AG09309 (cell line): ENCODE results near the gene DNASE1L2.

Source experiments
- DNase-seq: peaks from one replicate; pipeline ENCODE4 v3.0.0-alpha.2; 2010; ENCODE audit warnings: low read depth
- H3K4me3 ChIP-seq: 2 replicates; pipeline ENCODE4 v1.5.1; 2011; ENCODE audit warnings: mild to moderate bottlenecking, low read depth, low read length, moderate library complexity; ENCODE audit not compliant: control insufficient read depth
- TF ChIP-seq, protein P1 (sequence below): IDR thresholded peaks from 2 replicates; pipeline ENCODE4 v1.5.1; 2011; ENCODE audit warnings: mild to moderate bottlenecking, low read depth, low read length, inconsistent platforms; ENCODE audit not compliant: insufficient read depth, control insufficient read depth; ENCODE audit errors: missing control alignments

Gene DNASE1L2

DNA sequence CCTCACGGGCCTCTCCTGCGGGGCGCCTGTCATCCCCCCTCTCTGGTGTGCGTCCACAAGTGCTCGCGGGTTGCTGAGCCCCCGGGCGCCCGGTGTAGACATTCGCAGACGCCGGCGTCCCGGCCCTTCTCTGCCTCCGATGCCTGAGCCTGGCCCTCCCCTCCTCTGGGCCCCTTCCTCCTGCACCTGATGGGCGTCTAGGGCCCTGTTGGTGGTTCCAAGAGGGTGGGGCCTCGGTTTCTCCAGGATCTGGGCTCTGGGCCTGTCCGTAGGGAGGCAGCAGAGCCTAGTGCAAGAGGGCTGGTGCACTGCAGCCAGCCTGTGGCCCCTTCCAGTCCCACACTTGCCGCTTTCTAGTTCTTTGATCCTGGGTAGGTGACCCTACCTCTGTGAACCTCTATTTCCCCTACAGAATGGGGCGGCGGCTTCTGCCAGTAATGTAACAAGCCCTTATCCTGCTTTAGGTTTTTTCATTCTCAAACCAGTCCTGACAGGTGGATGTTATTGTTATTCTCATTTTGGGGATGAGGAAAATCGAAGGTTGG lies 12.2 kb upstream of the DNASE1L2 start:
- H3K4me3 ChIP-seq = peak overlapping the region; percentile 83
- TF ChIP-seq, protein P1, sequence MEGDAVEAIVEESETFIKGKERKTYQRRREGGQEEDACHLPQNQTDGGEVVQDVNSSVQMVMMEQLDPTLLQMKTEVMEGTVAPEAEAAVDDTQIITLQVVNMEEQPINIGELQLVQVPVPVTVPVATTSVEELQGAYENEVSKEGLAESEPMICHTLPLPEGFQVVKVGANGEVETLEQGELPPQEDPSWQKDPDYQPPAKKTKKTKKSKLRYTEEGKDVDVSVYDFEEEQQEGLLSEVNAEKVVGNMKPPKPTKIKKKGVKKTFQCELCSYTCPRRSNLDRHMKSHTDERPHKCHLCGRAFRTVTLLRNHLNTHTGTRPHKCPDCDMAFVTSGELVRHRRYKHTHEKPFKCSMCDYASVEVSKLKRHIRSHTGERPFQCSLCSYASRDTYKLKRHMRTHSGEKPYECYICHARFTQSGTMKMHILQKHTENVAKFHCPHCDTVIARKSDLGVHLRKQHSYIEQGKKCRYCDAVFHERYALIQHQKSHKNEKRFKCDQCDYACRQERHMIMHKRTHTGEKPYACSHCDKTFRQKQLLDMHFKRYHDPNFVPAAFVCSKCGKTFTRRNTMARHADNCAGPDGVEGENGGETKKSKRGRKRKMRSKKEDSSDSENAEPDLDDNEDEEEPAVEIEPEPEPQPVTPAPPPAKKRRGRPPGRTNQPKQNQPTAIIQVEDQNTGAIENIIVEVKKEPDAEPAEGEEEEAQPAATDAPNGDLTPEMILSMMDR = peak; percentile 31
- peak; percentile 11 for DNase-seq

DNA sequence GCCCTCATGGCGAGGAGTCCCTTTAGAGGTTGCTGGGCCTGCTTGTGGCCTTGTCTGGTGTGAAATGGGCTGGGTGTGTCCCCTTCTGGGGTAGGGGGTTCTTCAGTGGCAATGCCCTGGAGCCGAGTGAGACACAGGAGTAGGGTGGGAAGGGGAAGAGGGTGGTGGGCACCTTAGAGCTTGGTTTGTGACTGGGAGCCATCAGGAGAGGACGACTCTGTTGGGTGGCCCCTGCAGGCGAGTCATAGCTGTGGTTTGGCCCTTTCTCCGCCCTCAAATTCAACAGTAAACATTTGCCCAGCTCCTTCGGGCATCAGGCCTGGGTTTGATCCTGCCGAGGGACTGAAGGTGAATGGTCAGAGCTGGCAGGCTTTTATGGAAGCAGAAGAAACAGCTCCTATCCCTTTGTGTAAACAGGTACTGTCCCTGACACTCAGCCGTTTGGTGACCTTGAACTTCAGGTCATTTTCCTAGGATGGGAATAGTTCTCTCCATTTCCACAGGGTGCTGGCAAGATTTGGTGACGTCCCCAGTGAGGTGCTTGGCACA lies 9.9 kb upstream of the DNASE1L2 start:
- H3K4me3 ChIP-seq = no peak overlapping the region
- no peak for DNase-seq
- TF ChIP-seq, protein P1 = no peak

DNA sequence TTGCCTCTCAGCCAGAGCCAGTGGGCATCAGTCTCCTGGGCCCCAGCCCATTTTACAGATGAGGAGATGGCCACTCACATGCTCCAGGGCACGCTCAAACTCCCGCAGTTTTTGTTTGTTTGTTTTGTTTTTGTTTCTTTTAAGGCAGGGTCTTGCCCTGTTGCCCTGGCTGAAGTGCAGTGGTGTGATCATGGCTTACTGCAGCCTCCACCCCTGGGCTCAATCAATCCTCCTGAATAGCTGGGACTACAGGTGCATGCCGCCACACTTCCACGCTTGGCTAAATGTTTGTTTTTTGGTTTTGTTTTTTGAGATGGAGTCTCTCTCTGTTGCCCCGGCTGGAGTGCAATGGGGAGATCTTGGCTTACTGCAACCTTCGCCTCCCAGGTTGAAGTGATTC lies 9.3 kb upstream of the DNASE1L2 start:
- DNase-seq = no peak
- no peak overlapping the region for H3K4me3 ChIP-seq
- TF ChIP-seq, protein P1 = no peak

DNA sequence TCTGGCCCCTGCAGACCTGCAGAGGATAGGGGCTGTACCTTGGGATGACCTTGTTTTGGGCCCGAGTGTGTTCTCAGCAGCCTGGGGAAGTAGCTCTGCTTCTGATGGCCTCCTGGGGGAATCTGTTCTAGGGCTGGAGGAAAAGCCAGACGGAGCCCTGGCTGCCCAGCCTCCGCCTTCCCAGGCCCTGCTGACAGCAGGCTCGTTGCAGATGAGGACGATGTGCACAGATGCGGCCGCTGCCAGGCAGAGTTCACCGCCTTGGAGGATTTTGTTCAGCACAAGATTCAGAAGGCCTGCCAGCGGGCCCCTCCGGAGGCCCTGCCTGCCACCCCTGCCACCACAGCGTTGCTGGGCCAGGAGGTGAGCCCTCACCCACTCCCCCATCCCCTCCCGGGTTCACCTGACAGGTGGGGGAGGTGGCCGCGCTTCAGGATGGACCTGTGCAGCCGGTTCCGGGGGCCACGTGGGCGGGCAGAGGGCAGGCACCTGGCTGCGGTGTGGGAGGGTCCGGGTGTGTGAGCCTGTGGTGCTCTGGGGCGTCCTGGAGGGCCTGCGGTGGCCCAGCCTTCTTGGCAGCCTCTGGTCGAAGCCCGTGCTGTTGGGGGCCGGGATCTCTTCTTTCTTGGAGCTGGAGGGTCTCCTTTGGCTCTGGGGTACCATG lies 8.0 kb upstream of the DNASE1L2 start:
- TF ChIP-seq, protein P1 = no peak
- no peak overlapping the region for H3K4me3 ChIP-seq
- DNase-seq = no peak

DNA sequence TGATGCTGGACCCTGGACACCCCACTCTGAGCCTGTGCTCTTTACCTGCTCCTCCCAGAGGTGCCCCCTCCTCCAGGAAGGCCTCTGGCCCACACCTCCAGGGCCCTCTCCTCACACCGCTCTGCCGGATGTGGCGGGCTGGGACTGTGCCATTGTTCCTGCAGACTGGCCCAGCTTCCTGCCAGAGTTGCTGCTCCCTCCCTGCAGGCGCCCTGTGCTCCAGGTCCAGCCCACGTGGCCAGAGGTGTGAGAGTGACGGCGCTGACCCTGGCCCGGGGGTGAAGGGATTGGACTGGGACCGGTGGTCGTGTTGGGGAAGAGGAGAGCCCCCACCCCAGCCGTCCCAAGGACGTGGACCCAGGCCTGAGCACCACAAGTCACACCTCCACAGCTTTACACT lies 7.2 kb upstream of the DNASE1L2 start:
- no peak for DNase-seq

DNA sequence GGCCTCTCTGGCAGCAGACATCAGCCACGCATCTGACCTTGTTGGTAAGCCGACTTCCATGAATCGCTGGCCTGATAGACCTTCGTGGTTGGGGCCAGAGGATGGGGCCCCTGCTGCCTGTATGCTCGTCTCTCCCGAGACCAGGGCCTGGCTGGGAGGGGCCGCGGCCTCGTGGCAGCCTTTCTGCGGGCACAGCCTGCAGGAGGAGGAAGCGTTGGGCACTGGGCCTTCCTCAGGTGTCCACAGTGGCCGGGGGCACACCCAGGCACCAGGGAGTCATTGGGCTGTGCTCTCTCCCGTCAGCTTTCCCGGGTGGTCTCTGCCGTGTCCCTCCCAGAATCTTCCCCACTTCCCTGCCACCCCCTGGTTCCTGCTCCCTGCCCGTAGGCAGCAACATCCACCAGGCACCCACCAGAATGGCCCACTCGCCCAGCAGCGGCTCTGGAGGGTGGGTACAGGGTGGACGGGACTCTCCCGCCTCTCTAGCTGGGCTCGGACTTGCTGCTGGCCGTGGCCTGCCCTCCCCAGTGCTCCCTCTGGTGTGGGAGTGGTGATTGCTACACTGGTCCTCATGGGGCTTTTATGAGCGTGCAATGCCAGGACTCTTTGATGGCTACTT lies 6.5 kb upstream of the DNASE1L2 start:
- no peak for DNase-seq
- H3K4me3 ChIP-seq = no peak overlapping the region
- TF ChIP-seq, protein P1 = no peak

More for the DNA sequence above, 7.2 kb upstream of the DNASE1L2 start:
- H3K4me3 ChIP-seq = no peak overlapping the region
- TF ChIP-seq, protein P1 = no peak
